Esophagus (tissue), 2 donors: ENCODE measurements around the gene WDR31. TPM values are rescaled to one million over a fixed set of nuclear protein-coding genes. Genes with fewer than 3 reads are reported as not detected.
"Not testable (repeated sequence)": the region's sequence is repeated elsewhere in the genome, so short reads cannot be mapped to it uniquely, and the experiment has no call there.

Source experiments
- H3K27ac ChIP-seq, 2 donors: one replicate each; pipeline ENCODE4 v1.5.1; 2013; ENCODE audit warnings: low read depth in 2 of 2, mild to moderate bottlenecking in 2 of 2, inconsistent platforms in 1 of 2, low read length in 1 of 2, moderate library complexity in 1 of 2
- H3K27me3 ChIP-seq, 2 donors: one replicate each; pipeline ENCODE4 v1.6.1; 2013; ENCODE audit warnings: low read length in 2 of 2, control low read depth in 1 of 2, mild to moderate bottlenecking in 1 of 2; ENCODE audit not compliant: insufficient read depth in 2 of 2, control insufficient read depth in 1 of 2
- H3K36me3 ChIP-seq, 2 donors: one replicate each; pipeline ENCODE4 v1.6.1; 2013; ENCODE audit warnings: low read length in 1 of 2; ENCODE audit not compliant: control insufficient read depth in 2 of 2, insufficient read depth in 2 of 2
- H3K4me1 ChIP-seq, 2 donors: one replicate each; pipeline ENCODE4 v1.6.1; 2013; ENCODE audit warnings: low read length in 1 of 2; ENCODE audit not compliant: control insufficient read depth in 2 of 2, insufficient read depth in 2 of 2
- H3K4me3 ChIP-seq, 2 donors: one replicate each; pipeline ENCODE4 v1.5.1; 2013; ENCODE audit warnings: low read length in 2 of 2, mild to moderate bottlenecking in 2 of 2, low read depth in 1 of 2, moderate library complexity in 1 of 2
- H3K9me3 ChIP-seq, 2 donors: one replicate each; pipeline ENCODE4 v1.6.1; 2013; ENCODE audit warnings: mild to moderate bottlenecking in 2 of 2, low read depth in 1 of 2, low read length in 1 of 2, moderate library complexity in 1 of 2; ENCODE audit not compliant: control insufficient read depth in 2 of 2, insufficient read depth in 1 of 2
- WGBS, 2 donors: extraction: QIAGEN DNeasy Blood & Tissue Kit; methylation state at CpG; one replicate each; pipeline ENCODE4 v1.1.7; 2013; 5-methylcytosine and 5-hydroxymethylcytosine counted together
- polyA plus RNA-seq, 2 donors: library from polyadenylated mRNA; stranded (reverse); fragments of 200-250 nt; gene quantifications; one replicate each; pipeline ENCODE4 v1.2.3, GENCODE V29; 2013
- donor health status: healthy with polysubstance abuse.
- donor health status: Bipolar disorder and iron deficiency.

Gene WDR31
- polyA plus RNA-seq = 1 to 10 TPM; 1.2 to 1.6 TPM

- WGBS, 2 donors = 1% methylated on average over 43 to 46 of the region's 46 CpGs
- Histone ChIP-seq H3K4me1 (peaks cover 3 to 4% of the 10 kb centered on the region in 2 donors), H3K9me3 (no peaks in the 10 kb centered on the region), H3K4me3 (peak within 1 kb of the TSS; percentile 84 to 93), H3K36me3 (no peaks in the 10 kb centered on the region), H3K27me3 (no peaks in the 10 kb centered on the region), H3K27ac (peak within 1 kb of the TSS; percentile 92 to 98)
Measured at GRCh38 chr9:113340011-113340699, at the start of gene WDR31. Gene WDR31, minus strand, starts transcription at chr9:113340275. Its CDS starts 8,253 bp downstream, at chr9:113332022.

DNA sequence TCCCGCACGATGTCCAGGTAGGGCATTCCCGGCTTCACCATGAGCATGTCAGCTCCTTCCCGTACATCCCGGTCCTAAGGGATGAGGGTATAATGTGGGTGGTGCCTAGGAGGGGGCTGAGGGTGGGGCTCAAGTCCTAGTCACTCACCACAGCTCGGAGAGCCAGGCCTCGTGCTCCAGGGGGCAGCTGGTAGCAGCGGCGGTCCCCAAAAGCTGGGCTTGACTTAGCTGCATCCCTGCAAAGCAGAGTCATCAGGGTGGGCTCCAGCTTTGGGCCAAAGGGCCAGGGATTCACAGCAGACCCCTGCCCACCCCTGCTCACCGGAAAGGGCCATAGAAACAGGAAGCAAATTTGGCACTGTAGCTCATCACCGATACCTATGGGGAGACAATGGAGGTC is 49.4 kb upstream of the WDR31 start:
- 89 to 92% methylated on average over 11 of the region's 11 CpGs for WGBS, 2 donors
- H3K36me3 ChIP-seq = peaks cover 17 to 49% of the 10 kb centered on the region in 2 donors

DNA sequence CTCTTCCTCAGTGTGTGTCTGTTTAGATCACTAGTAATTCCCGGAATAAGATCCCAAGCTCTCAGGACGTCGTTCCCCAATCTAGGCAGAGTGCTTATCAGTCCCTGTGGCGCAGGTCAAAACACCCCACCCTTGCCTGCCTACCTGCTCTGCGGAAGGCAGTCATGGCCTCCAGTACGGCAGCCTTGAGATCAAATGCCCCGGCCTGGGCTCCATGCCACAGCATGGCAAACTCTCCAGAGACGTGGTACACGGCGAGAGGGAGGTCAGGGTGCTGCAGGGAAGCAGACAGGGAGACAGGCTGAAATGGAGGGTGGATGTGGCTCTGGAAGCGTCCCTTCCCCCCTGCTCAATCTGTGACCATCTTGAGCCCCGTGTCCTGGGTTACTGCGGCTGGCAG is 48.8 kb upstream of the WDR31 start:
- H3K27ac ChIP-seq = no peak overlapping the region
- 68 to 91% methylated on average over 13 of the region's 13 CpGs for WGBS, 2 donors
- no peaks in the 10 kb centered on the region for H3K27me3 ChIP-seq
- no peaks in the 10 kb centered on the region for H3K9me3 ChIP-seq
- H3K4me3 ChIP-seq = no peak overlapping the region
- peaks cover 17 to 49% of the 10 kb centered on the region in 2 donors for H3K36me3 ChIP-seq
- no peaks in the 10 kb centered on the region for H3K4me1 ChIP-seq

More for the DNA sequence above, 49.4 kb upstream of the WDR31 start:
- no peaks in the 10 kb centered on the region for H3K9me3 ChIP-seq
- H3K27ac ChIP-seq = no peak overlapping the region
- no peaks in the 10 kb centered on the region for H3K4me1 ChIP-seq
- no peak overlapping the region for H3K4me3 ChIP-seq
- H3K27me3 ChIP-seq = no peaks in the 10 kb centered on the region

DNA sequence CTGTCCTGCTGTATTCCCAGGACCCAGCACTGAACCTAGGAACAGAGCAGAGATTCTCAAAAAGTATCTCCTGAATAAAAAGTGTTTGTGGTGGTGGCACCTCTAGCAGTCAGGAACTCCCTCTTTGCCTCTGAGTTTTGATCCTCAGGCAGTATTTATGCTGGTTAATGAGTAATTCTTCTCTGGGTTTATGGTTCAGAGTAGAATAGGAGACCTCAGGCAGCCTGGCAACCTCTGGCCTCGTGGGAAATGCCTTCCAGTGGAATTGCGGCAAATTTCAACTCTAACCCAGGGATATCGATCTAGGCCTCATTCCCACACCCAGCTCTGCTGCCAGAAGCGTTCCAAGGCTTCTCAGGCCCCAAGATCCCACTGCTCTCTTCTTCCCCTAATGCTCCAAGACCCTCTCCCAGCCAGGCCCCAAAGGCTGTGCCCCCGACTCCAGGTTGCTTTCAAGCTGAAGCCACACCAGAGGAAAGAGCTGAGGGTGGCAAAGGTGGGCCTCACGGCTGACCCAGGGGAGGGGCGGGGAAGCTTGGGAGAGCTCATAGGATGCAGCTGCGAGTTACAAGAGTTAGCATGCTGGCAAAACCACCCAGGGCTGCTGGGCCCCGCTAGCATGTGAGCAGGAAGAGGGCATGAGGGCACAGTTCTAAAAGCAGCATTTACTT is 47.6 kb upstream of the WDR31 start:
- Histone ChIP-seq H3K27ac (peak overlapping the region in 1 of 2 donors; percentile 48), H3K4me1 (no peaks in the 10 kb centered on the region), H3K36me3 (peaks cover 17 to 44% of the 10 kb centered on the region in 2 donors), H3K4me3 (no peak overlapping the region), H3K27me3 (no peaks in the 10 kb centered on the region), H3K9me3 (no peaks in the 10 kb centered on the region)
- WGBS, 2 donors = 67 to 85% methylated on average over 9 of the region's 9 CpGs

GRCh38 chr9:113386571-113387393 is 46.7 kb upstream of the WDR31 start:
- Histone ChIP-seq H3K27ac (peak overlapping the region; percentile 48 to 85), H3K36me3 (peaks cover 17 to 39% of the 10 kb centered on the region in 2 donors), H3K9me3 (no peaks in the 10 kb centered on the region), H3K4me1 (no peaks in the 10 kb centered on the region), H3K27me3 (no peaks in the 10 kb centered on the region), H3K4me3 (no peak overlapping the region)
- 82 to 92% methylated on average over 4 of the region's 4 CpGs for WGBS, 2 donors

GRCh38 chr9:113381909-113382411 is 41.9 kb upstream of the WDR31 start:
- WGBS, 2 donors = 42 to 61% methylated on average over 8 of the region's 8 CpGs
- H3K27ac ChIP-seq = peak overlapping the region; percentile 89 to 93
- no peaks in the 10 kb centered on the region for H3K4me1 ChIP-seq

DNA sequence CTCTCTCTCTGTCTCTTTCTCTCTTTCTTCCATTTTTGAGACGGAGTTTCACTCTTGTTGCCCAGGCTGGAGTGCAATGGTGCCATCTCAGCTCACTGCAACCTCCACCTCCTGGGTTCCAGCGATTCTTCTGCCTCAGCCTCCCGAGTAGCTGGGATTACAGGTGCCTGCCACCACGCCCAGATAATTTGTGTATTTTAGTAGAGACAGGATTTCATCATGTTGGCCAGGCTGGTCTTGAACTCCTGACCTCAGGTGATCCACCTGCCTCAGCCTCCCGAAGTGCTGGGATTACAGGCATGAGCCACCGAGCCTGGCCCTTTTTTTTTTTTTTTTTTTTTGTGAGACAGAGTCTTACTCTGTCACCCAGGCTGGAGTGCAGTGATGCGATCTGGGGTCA is 41.4 kb upstream of the WDR31 start:
- not testable (repeated sequence) for H3K4me3 ChIP-seq, H3K36me3 ChIP-seq, H3K4me1 ChIP-seq, H3K27me3 ChIP-seq, H3K9me3 ChIP-seq
- WGBS, 2 donors = 55 to 65% methylated on average over 7 of the region's 7 CpGs
- peak overlapping the region; percentile 89 to 93 for H3K27ac ChIP-seq

More at GRCh38 chr9:113381909-113382411, 41.9 kb upstream of the WDR31 start:
- peaks cover 0 to 2% of the 10 kb centered on the region in 2 donors for H3K36me3 ChIP-seq
- no peak overlapping the region for H3K4me3 ChIP-seq
- no peaks in the 10 kb centered on the region for H3K27me3 ChIP-seq
- no peaks in the 10 kb centered on the region for H3K9me3 ChIP-seq

DNA sequence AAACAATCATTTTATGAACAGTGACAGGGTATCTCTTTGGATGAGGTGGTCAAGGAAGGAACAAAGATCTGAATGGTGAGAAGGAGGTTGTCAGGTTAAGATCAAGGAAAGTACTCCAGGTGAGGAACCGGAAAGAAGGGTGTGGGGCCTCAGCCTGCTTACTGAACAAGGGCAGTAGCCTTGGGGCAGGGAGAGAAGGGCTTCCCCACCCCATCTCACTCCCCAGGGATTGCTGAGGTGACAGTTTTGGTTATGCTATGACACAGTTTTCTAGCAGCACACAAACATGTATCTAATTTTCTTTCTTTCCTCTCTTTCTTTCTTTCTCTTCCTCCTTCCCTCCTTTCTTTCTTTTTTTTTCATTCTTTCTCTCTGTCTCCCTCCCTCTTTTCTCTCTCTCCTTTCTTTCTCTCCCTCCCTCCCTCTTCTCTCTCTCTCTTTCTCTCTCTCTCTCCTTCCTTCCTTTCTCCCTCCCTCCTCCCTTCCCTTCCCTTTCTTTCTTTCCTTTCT is 40.8 kb upstream of the WDR31 start:
- Histone ChIP-seq H3K36me3 (no peaks in the 10 kb centered on the region), H3K9me3 (no peaks in the 10 kb centered on the region), H3K27me3 (no peaks in the 10 kb centered on the region), H3K4me1 (no peaks in the 10 kb centered on the region), H3K27ac (peak overlapping the region; percentile 78 to 85), H3K4me3 (no peak overlapping the region)
- 17 to 31% methylated on average over 1 of the region's 1 CpG for WGBS, 2 donors

DNA sequence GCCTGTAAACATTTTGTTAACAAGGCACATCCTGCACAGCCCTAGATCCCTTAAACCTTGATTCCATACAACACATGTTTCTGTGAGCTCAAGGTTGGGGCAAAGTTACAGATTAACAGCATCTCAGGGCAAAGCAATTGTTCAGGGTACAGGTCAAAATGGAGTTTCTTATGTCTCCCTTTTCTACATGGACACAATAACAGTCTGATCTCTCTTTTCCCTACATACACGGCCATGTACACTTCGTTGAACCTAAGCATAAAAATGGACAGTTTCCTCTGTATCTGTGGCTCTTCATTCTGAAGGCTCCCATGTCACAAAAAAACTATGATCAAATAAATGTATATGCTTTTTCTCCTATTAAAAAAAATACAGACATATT is 39.7 kb upstream of the WDR31 start:
- H3K36me3 ChIP-seq, H3K4me1 ChIP-seq, H3K9me3 ChIP-seq, H3K4me3 ChIP-seq, H3K27me3 ChIP-seq, H3K27ac ChIP-seq: not testable (repeated sequence)
- WGBS, 2 donors = 82% methylated on average over 2 of the region's 2 CpGs
